Thyroid gland (tissue), 4 donors: ENCODE results near the gene PTH1R.

ENCODE experiments used
- CTCF ChIP-seq, 6 experiments: fragments of 200-600 bp in 3 of 6; fragments of 450-650 bp in 3 of 6; sonication (generic) in 3 of 6; IDR thresholded peaks; one replicate each; pipeline ENCODE4 v1.5.1; 2016 to 2019; ENCODE audit warnings: antibody characterized with exemption in 6 of 6, mild to moderate bottlenecking in 2 of 6, inconsistent platforms in 1 of 6, moderate library complexity in 1 of 6
- POLR2A ChIP-seq, 2 donors: fragments of 450-650 bp; IDR thresholded peaks; one replicate each; pipeline ENCODE4 v1.6.1; 2017; ENCODE audit warnings: antibody characterized with exemption in 2 of 2, mild to moderate bottlenecking in 2 of 2, moderate library complexity in 1 of 2

GRCh38 chr3:46884427-46884826 lies 6.9 kb downstream of the PTH1R start:
- TF ChIP-seq CTCF (IDR thresholded peaks at IDR 0.05) (no peak), POLR2A (IDR thresholded peaks at IDR 0.05) (no peak)
